ENCODE results near the gene INHBB.

INHBB gene

DNA sequence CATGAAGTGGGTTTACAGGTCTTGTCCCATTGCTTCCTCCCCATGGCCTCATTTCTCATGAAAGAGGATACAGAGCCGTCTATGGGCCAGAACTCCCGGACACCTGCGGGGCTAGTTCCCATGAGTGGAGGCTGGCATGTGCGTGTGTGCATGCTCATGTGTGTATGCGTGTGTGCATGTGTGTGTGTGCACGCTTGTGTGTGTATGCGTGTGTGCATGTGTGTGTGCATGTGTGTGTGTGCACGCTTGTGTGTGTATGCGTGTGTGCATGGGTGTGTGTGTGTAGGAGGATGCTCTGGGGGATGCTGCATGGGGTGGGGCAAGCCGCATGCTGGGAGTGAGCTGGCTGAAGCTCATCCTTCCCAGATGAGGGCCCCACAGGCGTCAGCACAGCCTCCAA, 20.8 kb downstream of the INHBB start:
- H3K27me3 ChIP-seq: no peaks in the 10 kb centered on the region
- H3K9me3 ChIP-seq: no peaks in the 10 kb centered on the region
- H3K36me3 ChIP-seq: no peaks in the 10 kb centered on the region
- TF ChIP-seq Cebpa-rat (IDR thresholded peaks at IDR 0.05): no peak
- peaks cover 72% of the 10 kb centered on the region for H3K4me1 ChIP-seq
- no peaks in the 10 kb centered on the region for H4K20me1 ChIP-seq
- H3K4me2 ChIP-seq: peak overlapping the region; percentile 92
- no peak overlapping the region for H3K4me3 ChIP-seq
- peak overlapping the region; percentile 58; the same call in 1 of the 2 replicates for H3K27ac ChIP-seq
- H3K9ac ChIP-seq: no peak overlapping the region

DNA sequence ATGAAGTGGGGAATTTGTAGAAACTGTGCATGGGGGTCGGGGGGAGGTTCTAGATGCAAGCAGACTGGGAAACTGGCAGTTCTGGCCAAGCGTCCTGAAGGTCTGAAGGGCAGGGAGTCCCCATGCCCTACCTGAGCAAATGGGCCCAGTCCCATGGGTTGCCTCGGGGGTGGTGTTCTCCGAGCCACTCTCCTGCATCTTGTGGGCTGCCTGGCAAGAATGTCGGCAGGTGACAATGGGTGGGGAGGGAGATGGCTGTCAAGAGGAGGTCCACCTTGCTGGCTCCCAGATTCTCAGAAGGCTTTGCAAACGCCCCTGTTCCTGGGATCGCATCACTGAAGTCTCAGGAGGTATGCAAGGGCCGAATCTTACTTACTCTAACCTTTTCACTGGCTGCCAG, 21.3 kb downstream of the INHBB start:
- no peaks in the 10 kb centered on the region for H3K36me3 ChIP-seq
- peak overlapping the region; percentile 58 for H3K27ac ChIP-seq
- no peaks in the 10 kb centered on the region for H4K20me1 ChIP-seq
- no peaks in the 10 kb centered on the region for H3K9me3 ChIP-seq
- peak overlapping the region; percentile 12; the same call in 1 of the 2 replicates for H3K9ac ChIP-seq
- no peaks in the 10 kb centered on the region for H3K27me3 ChIP-seq
- TF ChIP-seq Cebpa-rat (IDR thresholded peaks at IDR 0.05): no peak
- peak overlapping the region; percentile 92 for H3K4me2 ChIP-seq
- H3K4me3 ChIP-seq: peak overlapping the region; percentile 42
- H3K4me1 ChIP-seq: peaks cover 77% of the 10 kb centered on the region

DNA sequence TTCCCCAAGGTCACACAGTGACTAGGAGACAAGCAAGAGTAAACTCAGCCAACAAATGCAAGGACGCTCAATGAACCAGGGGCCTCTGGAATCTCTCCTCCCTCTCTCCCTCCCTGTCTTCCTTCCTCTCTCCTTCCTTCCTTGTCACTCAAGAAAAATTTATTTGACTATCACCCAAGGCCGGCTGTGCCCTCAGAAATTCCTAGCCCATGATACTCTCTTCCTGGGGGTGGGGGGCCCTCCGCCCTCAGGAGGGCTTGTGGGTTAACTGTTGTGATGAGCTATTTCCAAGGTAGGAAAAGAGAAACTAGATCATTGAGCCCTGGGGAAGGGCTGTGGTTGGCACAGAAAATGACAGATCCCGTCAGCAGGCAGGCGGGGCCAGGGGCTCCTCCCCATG, 21.7 kb downstream of the INHBB start:
- no peak for TF ChIP-seq Cebpa-rat (IDR thresholded peaks at IDR 0.05)
- peak overlapping the region; percentile 12; the same call in 1 of the 2 replicates for H3K9ac ChIP-seq
- peak overlapping the region; percentile 58 for H3K27ac ChIP-seq

DNA sequence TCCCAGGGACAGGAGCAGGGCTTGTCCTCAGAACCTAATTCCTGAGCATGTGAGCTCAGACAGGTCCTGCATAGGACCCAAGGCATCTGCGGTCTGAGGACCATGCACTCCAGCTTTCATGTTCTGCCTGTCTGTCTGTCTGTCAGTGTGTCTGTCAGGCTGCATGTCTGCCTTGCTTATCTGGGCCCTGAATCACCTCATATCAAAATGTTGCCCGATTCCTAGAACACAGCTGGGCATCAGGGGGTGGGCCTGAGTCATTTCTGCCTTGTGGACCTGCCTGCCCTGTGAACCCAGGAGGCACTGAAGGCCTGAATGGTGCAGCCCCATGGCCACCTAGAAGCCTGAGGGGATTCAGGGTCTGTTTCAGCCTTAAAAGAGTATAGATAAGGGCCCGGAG, 22.1 kb downstream of the INHBB start:
- H3K9me3 ChIP-seq: no peaks in the 10 kb centered on the region
- no peaks in the 10 kb centered on the region for H3K36me3 ChIP-seq
- H3K27me3 ChIP-seq: no peaks in the 10 kb centered on the region
- peak overlapping the region; percentile 12; the same call in 1 of the 2 replicates for H3K9ac ChIP-seq
- H3K4me2 ChIP-seq: peak overlapping the region; percentile 92
- no peaks in the 10 kb centered on the region for H4K20me1 ChIP-seq
- H3K4me3 ChIP-seq: peak overlapping the region; percentile 42
- peaks cover 81% of the 10 kb centered on the region for H3K4me1 ChIP-seq
- peak overlapping the region; percentile 55 for H3K27ac ChIP-seq
- TF ChIP-seq Cebpa-rat (IDR thresholded peaks at IDR 0.05): no peak

More for the DNA sequence above, 21.7 kb downstream of the INHBB start:
- H3K36me3 ChIP-seq: no peaks in the 10 kb centered on the region
- no peaks in the 10 kb centered on the region for H4K20me1 ChIP-seq
- H3K27me3 ChIP-seq: no peaks in the 10 kb centered on the region
- peaks cover 77% of the 10 kb centered on the region for H3K4me1 ChIP-seq
- peak overlapping the region; percentile 42 for H3K4me3 ChIP-seq
- H3K4me2 ChIP-seq: peak overlapping the region; percentile 92
- H3K9me3 ChIP-seq: no peaks in the 10 kb centered on the region

DNA sequence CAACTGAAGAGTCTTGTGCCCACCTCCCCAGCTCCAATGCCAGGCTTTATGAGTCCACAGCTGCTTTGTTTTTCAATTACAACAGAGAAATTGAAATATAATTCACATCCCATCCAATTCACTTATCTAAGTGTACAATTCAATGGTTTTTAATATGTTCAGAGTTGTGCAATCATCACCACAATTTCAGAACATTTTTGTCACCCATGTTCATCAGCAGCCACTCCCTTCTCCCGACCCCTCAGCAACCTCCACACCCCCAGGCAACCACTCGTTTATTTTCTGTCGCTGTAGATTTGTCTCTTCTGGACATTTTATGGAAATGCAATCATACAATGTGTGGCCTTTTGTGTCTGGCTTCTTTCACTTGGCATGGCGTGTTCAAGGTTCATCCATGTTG, 23.3 kb downstream of the INHBB start:
- Histone ChIP-seq H3K4me1 (peaks cover 92% of the 10 kb centered on the region), H3K36me3 (no peaks in the 10 kb centered on the region), H3K27ac (no peak overlapping the region), H3K4me3 (no peak overlapping the region), H3K9ac (no peak overlapping the region), H3K9me3 (no peaks in the 10 kb centered on the region), H3K27me3 (no peaks in the 10 kb centered on the region), H4K20me1 (no peaks in the 10 kb centered on the region), H3K4me2 (peak overlapping the region; percentile 92; the same call in 1 of the 2 replicates)
- peak; percentile 36; the same call in 1 of the 2 replicates for TF ChIP-seq Cebpa-rat (IDR thresholded peaks at IDR 0.05)

DNA sequence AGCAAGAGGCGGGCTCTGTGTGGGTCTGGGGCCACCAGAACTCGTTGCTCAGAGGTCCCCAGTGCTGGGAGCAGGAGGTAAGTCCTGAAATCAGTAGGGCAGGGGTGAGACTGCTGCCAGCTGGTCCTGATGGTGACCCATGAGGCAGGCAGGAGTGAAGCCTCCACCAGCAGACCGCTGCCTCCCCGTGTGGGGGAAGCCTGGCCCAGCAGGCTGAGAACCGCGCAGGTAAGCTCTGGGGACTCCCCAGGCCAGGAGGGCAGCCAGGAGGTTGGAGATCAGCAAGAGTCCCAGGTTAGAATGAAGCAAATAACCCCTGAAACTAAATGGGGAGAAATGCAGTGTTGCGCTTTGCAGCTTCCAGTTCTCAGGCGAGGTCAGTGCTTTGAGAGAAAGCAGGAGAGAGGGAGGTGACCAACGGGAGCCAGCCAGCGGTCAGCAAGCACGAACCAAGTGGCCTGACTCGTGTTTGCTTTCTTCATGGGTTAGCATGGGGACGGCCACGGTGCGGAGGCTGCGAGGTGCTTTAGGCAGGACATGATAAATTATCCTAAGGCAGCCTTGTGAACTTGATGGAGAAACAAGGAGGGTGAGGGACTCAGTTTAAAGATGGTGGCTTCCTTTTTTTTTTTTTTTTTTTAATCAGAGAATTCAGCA, 26.2 kb downstream of the INHBB start:
- H4K20me1 ChIP-seq: no peaks in the 10 kb centered on the region
- H3K9me3 ChIP-seq: no peaks in the 10 kb centered on the region
- H3K9ac ChIP-seq: no peak overlapping the region
- no peaks in the 10 kb centered on the region for H3K36me3 ChIP-seq
- peak overlapping the region; percentile 19; the same call in 1 of the 2 replicates for H3K27ac ChIP-seq
- H3K27me3 ChIP-seq: no peaks in the 10 kb centered on the region
- H3K4me3 ChIP-seq: no peak overlapping the region
- H3K4me1 ChIP-seq: peaks cover 82% of the 10 kb centered on the region
- H3K4me2 ChIP-seq: peak overlapping the region; percentile 31
- TF ChIP-seq Cebpa-rat (IDR thresholded peaks at IDR 0.05): no peak

DNA sequence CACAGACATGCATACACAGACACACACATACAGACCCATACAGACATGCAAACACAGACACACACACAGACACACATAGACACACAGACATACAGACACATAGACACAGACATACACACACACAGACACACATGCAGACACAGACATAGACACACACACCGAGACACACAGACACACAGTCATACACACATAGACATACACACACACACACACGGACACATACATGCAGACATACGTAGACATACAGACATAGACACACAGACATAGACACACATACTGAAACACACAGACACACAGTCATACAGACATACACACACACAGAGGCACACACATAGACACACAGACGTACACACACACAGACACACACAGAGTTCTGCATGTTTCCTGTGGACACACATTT, 26.9 kb downstream of the INHBB start:
- Histone ChIP-seq H3K27me3 (no peaks in the 10 kb centered on the region), H3K9ac (no peak overlapping the region), H3K4me2 (no peak overlapping the region; the same call in 1 of the 2 replicates), H3K36me3 (no peaks in the 10 kb centered on the region), H3K4me3 (no peak overlapping the region), H4K20me1 (no peaks in the 10 kb centered on the region), H3K4me1 (peaks cover 82% of the 10 kb centered on the region), H3K27ac (no peak overlapping the region), H3K9me3 (no peaks in the 10 kb centered on the region)
- TF ChIP-seq Cebpa-rat (IDR thresholded peaks at IDR 0.05): no peak

DNA sequence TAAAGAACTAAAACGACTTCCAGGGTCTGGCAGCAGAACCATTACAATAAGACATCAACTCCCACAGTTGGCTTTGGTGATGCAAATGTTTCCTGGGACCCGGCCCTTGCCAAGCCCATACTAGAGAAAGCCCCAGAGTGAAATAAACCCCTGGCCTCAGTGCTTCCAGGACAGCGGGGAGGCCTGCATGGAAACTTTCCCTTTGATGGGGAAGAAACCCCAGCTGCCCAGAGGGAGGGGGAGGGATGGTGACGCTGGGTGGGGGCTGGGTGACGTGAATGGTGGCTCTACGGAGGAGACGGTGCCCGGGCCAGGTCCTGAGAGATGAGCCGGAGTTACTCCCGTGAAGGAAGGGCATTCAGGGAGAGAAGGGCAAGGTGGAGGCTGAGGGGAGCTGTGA, 27.5 kb downstream of the INHBB start:
- H3K4me1 ChIP-seq: peaks cover 76% of the 10 kb centered on the region
- no peaks in the 10 kb centered on the region for H3K27me3 ChIP-seq
- H3K27ac ChIP-seq: no peak overlapping the region
- TF ChIP-seq Cebpa-rat (IDR thresholded peaks at IDR 0.05): no peak
- H3K4me2 ChIP-seq: peak overlapping the region; percentile 28; the same call in 1 of the 2 replicates
- H4K20me1 ChIP-seq: no peaks in the 10 kb centered on the region
- no peaks in the 10 kb centered on the region for H3K9me3 ChIP-seq
- no peaks in the 10 kb centered on the region for H3K36me3 ChIP-seq
- H3K9ac ChIP-seq: no peak overlapping the region
- H3K4me3 ChIP-seq: no peak overlapping the region

DNA sequence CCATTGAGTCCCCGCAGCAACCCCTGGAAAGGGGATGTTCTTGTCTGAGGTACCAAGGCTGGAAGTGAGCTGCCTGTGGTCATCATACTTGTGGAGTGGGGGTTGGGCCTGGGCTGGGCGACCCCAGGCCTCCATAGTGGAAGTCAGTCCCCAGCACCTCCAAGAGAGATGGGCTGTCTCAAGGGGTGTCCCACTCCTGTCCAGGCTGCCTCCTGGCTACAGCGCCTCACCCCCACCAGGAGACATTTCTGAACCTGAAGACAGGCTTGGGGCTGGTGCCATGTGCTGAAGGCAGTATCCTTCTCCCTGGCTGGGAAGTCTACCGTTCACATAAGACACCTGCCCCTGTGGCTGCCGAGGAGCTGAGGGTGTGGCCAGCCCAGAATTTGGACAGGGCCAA, 28.9 kb downstream of the INHBB start:
- H3K9me3 ChIP-seq: no peaks in the 10 kb centered on the region
- H3K36me3 ChIP-seq: no peaks in the 10 kb centered on the region
- H3K4me1 ChIP-seq: peaks cover 62% of the 10 kb centered on the region
- no peak overlapping the region for H3K27ac ChIP-seq
- H3K9ac ChIP-seq: no peak overlapping the region
- H3K27me3 ChIP-seq: no peaks in the 10 kb centered on the region
- no peak overlapping the region for H3K4me3 ChIP-seq
- 0 out of 2 replicates have a peak overlapping the region, but pooled peaks have one; percentile 28 for H3K4me2 ChIP-seq
- TF ChIP-seq Cebpa-rat (IDR thresholded peaks at IDR 0.05): no peak
- H4K20me1 ChIP-seq: no peaks in the 10 kb centered on the region

DNA sequence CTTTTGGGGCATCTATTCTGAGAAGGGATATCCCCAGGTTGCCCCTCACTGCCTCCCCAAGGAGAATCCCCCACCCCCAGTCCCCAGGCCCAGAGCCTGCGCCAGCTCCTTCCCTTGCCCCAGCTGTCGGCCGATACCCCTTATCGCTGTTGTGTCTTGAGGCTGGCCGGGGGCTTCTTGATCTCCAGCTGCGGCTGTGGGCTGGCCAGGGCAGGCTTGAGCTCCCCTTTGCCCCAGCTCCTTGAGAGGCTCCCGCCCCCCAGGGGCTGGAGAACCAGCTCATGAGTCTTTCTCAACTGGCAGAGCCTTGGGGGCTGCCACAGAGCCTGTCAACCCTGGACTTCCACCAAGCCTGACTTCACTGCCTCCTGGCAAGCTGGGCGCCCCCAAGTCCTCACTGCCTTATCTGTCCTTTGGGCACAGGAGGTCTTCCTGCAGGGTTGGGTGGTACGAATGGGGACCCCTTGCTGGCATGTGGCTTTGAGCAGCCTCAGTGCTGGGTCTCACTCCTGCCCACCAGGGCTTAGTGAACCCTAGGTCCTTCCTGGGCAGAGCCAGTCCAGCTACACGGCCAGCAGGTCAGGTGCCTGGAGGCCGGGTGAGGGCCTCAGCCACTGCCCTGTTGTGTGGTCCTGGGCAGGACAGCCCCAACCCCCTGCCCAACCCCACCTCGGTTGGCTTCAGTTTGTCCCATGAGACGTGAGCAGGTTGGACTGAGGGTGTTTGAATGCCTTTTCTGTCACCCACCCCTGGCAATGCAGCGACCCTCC, 29.5 kb downstream of the INHBB start:
- TF ChIP-seq Cebpa-rat (IDR thresholded peaks at IDR 0.05): no peak
- H3K27me3 ChIP-seq: no peaks in the 10 kb centered on the region
- no peak overlapping the region; the same call in 1 of the 2 replicates for H3K9ac ChIP-seq
- H3K36me3 ChIP-seq: no peaks in the 10 kb centered on the region
- no peaks in the 10 kb centered on the region for H4K20me1 ChIP-seq
- peaks cover 56% of the 10 kb centered on the region for H3K4me1 ChIP-seq
- no peaks in the 10 kb centered on the region for H3K9me3 ChIP-seq
- H3K27ac ChIP-seq: peak overlapping the region; percentile 9; the same call in 1 of the 2 replicates
- peak overlapping the region; percentile 47 for H3K4me2 ChIP-seq
- H3K4me3 ChIP-seq: no peak overlapping the region
